A673 (cell line): Measurements from ENCODE around the gene CHD5. TPM values are rescaled to one million over a fixed set of nuclear protein-coding genes. Genes with fewer than 3 reads are reported as not detected.

Experiments used
- BruUV-seq: library from RNA; stranded (reverse); fragments of 400-500 nt; replicated peaks from 2 replicates; lab custom pipeline; 2021; lab: Mats Ljungman, UMichigan
- CTCF ChIA-PET: fragments of 300-600 bp; sonication (Branson Sonifier 250); formaldehyde crosslinking; loops from one replicate; lab custom pipeline; 2022; ENCODE audit warnings: antibody characterized with exemption; lab: Charles Lee
- POLR2A ChIA-PET: fragments of 300-600 bp; sonication (Branson Sonifier 250); formaldehyde crosslinking; loops from one replicate; lab custom pipeline; 2022; ENCODE audit warnings: antibody characterized with exemption; ENCODE audit not compliant: low non-redundant PET; lab: Charles Lee
- DNase-seq: peaks from one replicate; pipeline ENCODE4 v3.0.0-alpha.2; 2015; ENCODE audit warnings: low spot score
- H3K27ac ChIP-seq: fragments of 200-600 bp; sonication (generic); 2 replicates; pipeline ENCODE4 v1.5.1; 2016; ENCODE audit warnings: mixed run types, low read depth, mild to moderate bottlenecking, mixed read lengths, antibody characterized with exemption, low read length; ENCODE audit not compliant: poor library complexity, severe bottlenecking
- H3K27me3 ChIP-seq: fragments of 200-600 bp; sonication (generic); replicated peaks from 2 replicates; pipeline ENCODE4 v1.6.1; 2017; ENCODE audit warnings: mixed run types, low read depth, mild to moderate bottlenecking, mixed read lengths, antibody characterized with exemption, low read length; ENCODE audit not compliant: insufficient read depth, poor library complexity
- H3K36me3 ChIP-seq: fragments of 200-600 bp; sonication (generic); 2 replicates; pipeline ENCODE4 v1.6.1; 2016; ENCODE audit warnings: mixed run types, mild to moderate bottlenecking, mixed read lengths, antibody characterized with exemption, low read length; ENCODE audit not compliant: insufficient read depth, poor library complexity, severe bottlenecking
- H3K4me1 ChIP-seq: fragments of 200-600 bp; sonication (generic); 2 replicates; pipeline ENCODE4 v1.6.1; 2017; ENCODE audit warnings: mixed run types, mild to moderate bottlenecking, mixed read lengths, antibody characterized with exemption, low read length; ENCODE audit not compliant: insufficient read depth, poor library complexity, severe bottlenecking
- H3K4me3 ChIP-seq: fragments of 200-600 bp; sonication (generic); 2 replicates; pipeline ENCODE4 v1.5.1; 2016; ENCODE audit warnings: low read depth, mixed run types, mild to moderate bottlenecking, mixed read lengths, low read length; ENCODE audit not compliant: poor library complexity, severe bottlenecking
- H3K9me3 ChIP-seq: fragments of 200-600 bp; sonication (generic); 2 replicates; pipeline ENCODE4 v1.6.1; 2016; ENCODE audit warnings: mixed run types, low read depth, mild to moderate bottlenecking, mixed read lengths, antibody characterized with exemption, low read length; ENCODE audit not compliant: poor library complexity, severe bottlenecking
- EZH2 ChIP-seq: fragments of 200-600 bp; sonication (generic); IDR thresholded peaks from 2 replicates; pipeline ENCODE4 v1.6.1; 2017; ENCODE audit warnings: borderline replicate concordance, low read depth, mild to moderate bottlenecking, mixed read lengths, antibody characterized with exemption, low read length; ENCODE audit not compliant: poor library complexity, severe bottlenecking
- intact Hi-C: fragments of 100-400 bp; cut with micrococcal nuclease; formaldehyde crosslinking; loops from one replicate; pipeline ENCODE4 v1.10.0; 2022; ENCODE audit not compliant: unreplicated experiment
- total RNA-seq: library from RNA; stranded (reverse); gene quantifications from 2 replicates; pipeline ENCODE4 v1.2.3, GENCODE V29; 2021
- TF ChIP-seq, protein P1 (sequence below): fragments of 300-800, 200-600 bp; sonication (generic); conservative IDR thresholded peaks from 2 replicates; pipeline ENCODE4 v1.5.1; 2017; ENCODE audit warnings: low read depth, mild to moderate bottlenecking, antibody characterized with exemption, low read length, moderate library complexity, mixed read lengths

The CHD5 gene
- total RNA-seq, 1 experiment from 2014 or later, result 0.58 TPM

DNA sequence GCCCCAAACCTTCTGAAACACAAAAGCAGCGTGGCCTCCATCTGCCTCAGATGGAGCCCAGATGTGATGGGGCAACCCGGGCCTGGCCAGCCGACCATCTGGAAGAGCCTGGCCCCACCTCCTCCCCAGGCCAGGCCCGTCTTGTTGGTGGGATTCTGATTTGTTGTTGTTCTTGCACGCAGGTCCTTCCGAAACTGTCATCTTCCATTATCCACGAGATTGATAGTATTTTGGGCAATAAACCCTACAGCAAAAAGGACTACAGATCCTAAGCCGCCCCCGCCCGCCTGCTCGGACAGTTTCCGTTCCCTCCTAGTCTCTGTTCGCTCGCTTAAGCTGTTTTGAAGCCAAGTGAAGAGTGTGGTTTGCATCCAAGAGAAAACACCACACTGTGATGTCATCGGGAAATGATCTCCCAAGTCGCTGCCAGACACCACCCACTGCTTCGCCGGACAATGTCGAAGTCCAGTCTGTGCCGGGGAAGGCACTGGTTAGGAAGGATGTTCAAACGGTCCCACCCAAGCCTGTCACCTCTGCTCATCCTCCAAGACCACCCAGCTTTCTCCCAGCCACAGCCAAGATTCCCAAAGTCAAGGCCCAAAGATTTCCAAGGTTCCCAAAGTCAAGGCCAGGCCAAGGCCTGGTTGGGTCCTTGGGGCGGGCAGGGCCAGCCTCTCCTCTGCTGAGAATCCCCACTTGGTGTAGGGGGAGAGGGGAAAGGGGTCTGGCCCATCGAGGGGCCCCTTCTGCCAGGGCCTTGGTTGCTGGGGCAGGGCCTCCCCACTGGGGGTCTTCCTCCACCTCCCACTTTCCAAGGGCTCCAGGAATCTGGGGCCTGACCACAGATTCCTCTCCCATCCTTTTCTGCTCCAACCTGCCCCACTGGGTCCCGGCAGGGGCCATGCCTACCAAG lies 81.6 kb downstream of the CHD5 start:
- CTCF ChIA-PET, result no interaction called here
- no TSS peak for BruUV-seq
- no peaks in the 10 kb centered on the region for H3K36me3 ChIP-seq
- no peak overlapping the region for H3K27ac ChIP-seq
- intact Hi-C loops, result no loop called here
- H3K4me1 ChIP-seq, result no peaks in the 10 kb centered on the region
- H3K27me3 ChIP-seq, result no peaks in the 10 kb centered on the region
- H3K4me3 ChIP-seq, result no peak overlapping the region
- TF ChIP-seq, protein P1, sequence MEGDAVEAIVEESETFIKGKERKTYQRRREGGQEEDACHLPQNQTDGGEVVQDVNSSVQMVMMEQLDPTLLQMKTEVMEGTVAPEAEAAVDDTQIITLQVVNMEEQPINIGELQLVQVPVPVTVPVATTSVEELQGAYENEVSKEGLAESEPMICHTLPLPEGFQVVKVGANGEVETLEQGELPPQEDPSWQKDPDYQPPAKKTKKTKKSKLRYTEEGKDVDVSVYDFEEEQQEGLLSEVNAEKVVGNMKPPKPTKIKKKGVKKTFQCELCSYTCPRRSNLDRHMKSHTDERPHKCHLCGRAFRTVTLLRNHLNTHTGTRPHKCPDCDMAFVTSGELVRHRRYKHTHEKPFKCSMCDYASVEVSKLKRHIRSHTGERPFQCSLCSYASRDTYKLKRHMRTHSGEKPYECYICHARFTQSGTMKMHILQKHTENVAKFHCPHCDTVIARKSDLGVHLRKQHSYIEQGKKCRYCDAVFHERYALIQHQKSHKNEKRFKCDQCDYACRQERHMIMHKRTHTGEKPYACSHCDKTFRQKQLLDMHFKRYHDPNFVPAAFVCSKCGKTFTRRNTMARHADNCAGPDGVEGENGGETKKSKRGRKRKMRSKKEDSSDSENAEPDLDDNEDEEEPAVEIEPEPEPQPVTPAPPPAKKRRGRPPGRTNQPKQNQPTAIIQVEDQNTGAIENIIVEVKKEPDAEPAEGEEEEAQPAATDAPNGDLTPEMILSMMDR, result no peak
- TF ChIP-seq EZH2, result no peak
- no peaks in the 10 kb centered on the region for H3K9me3 ChIP-seq
- no peak for DNase-seq
- POLR2A ChIA-PET, result no interaction called here

DNA sequence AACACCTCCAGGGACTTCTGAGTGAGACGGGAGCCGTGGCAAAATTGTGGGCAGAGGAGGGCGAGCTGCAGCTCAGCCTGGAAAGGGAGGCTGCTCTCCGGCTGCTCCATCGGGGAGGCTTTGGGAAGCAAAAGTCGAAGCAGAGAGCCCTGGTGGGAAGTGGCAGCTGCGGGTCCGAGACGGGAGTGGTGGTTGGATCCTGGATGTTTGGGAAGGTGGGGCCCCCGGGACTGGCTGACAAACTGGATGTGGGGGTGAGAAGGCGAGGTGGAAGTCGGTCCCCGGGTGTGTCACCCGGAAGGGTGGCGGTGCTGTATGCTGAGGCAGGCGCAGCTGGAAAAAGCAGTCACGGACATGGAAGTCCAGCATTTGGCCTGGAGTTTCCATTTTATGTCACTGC lies 82.3 kb downstream of the CHD5 start:
- BruUV-seq, result no TSS peak
- TF ChIP-seq, protein P1, result no peak
- TF ChIP-seq EZH2, result no peak
- Histone ChIP-seq H3K4me1 (no peaks in the 10 kb centered on the region), H3K36me3 (no peaks in the 10 kb centered on the region), H3K27ac (no peak overlapping the region), H3K4me3 (no peak overlapping the region), H3K9me3 (no peaks in the 10 kb centered on the region), H3K27me3 (no peaks in the 10 kb centered on the region)
- DNase-seq, result no peak
- intact Hi-C loops, result no loop called here
- POLR2A ChIA-PET, result no interaction called here
- CTCF ChIA-PET, result no interaction called here

DNA sequence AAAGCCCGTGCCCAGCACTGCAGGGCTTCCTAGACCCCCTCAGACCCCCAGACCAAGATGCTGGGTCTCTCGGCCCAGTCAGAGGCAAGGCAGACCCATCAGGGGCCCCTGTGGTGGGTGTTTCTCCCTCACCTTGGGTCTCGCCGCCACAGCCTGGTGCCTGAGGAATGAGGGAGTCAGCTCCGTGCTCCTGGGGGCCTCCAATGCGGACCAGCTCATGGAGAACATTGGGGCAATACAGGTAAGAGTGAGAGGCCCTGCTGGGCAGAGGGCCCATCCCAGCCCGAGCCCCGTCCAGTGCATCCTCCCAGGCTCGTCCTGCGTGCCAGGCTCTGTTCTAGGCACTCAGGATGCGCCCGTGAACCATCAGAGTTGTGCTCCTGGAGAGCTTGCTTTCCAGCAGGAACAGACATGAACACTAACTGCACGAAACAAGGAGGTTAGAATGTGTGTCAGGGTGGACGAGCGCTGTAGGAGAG lies 83.0 kb downstream of the CHD5 start:
- Histone ChIP-seq H3K4me3 (no peak overlapping the region), H3K27ac (no peak overlapping the region), H3K4me1 (no peaks in the 10 kb centered on the region), H3K9me3 (no peaks in the 10 kb centered on the region), H3K27me3 (no peaks in the 10 kb centered on the region), H3K36me3 (no peaks in the 10 kb centered on the region)
- no peak for DNase-seq
- TF ChIP-seq EZH2, result no peak
- ChIA-PET POLR2A (no interaction called here), CTCF (no interaction called here)
- intact Hi-C loops, result no loop called here
- no TSS peak for BruUV-seq
